Heart right ventricle (tissue), 16 donors: ENCODE measurements around the gene ATG10. TPM values are rescaled to one million over a fixed set of nuclear protein-coding genes. Genes with fewer than 3 reads are reported as not detected.

Experiments
- ATAC-seq, 8 donors: fragments of 200-7000 bp; cut with Tn5 transposase; one replicate each; pipeline ENCODE4 v1.9.1; 2020; ENCODE audit warnings: mild to moderate bottlenecking in 8 of 8, moderate library complexity in 8 of 8, moderate number of reproducible peaks in 1 of 8
- DNase-seq, 2 donors: peaks; one replicate each; pipeline ENCODE4 v3.0.0-alpha.2; 2020
- H3K27ac ChIP-seq, 10 donors: fragments of 200-600 bp; sonication (generic) in 2 of 10; one replicate each; pipeline versions ENCODE4 v1.5.0 to v1.8.0; 2020 to 2022; ENCODE audit warnings: mild to moderate bottlenecking in 3 of 10
- H3K27me3 ChIP-seq, 7 donors: fragments of 200-600 bp; one replicate each; pipeline ENCODE4 v1.8.0; 2021 to 2022; ENCODE audit warnings: mild to moderate bottlenecking in 2 of 7
- H3K36me3 ChIP-seq, 9 donors: fragments of 200-600 bp; sonication (generic) in 1 of 9; one replicate each; pipeline versions ENCODE4 v1.5.0 to v1.8.0; 2020 to 2022; ENCODE audit warnings: mild to moderate bottlenecking in 2 of 9
- H3K4me1 ChIP-seq, 9 donors: fragments of 200-600 bp; sonication (generic) in 1 of 9; one replicate each; pipeline versions ENCODE4 v1.5.0 to v1.8.0; 2020 to 2022; ENCODE audit warnings: mild to moderate bottlenecking in 4 of 9
- H3K4me3 ChIP-seq, 10 donors: fragments of 200-600 bp; sonication (generic) in 2 of 10; one replicate each; pipeline versions ENCODE4 v1.5.0 to v1.8.0; 2020 to 2022; ENCODE audit warnings: mild to moderate bottlenecking in 7 of 10, moderate library complexity in 2 of 10
- H3K9me3 ChIP-seq, 11 donors: fragments of 200-600 bp in 10 of 11; sonication (generic) in 2 of 11; one replicate each; pipeline versions ENCODE4 v1.5.0 to v1.8.0; 2013 to 2022; ENCODE audit warnings: mild to moderate bottlenecking in 2 of 11, control low read depth in 1 of 11, moderate library complexity in 1 of 11
- WGBS, 2 donors: extraction: QIAGEN DNeasy Blood & Tissue Kit; methylation state at CpG; one replicate each; pipeline ENCODE4 v1.1.7; 2013; ENCODE audit warnings: inconsistent platforms in 1 of 2; 5-methylcytosine and 5-hydroxymethylcytosine counted together
- intact Hi-C, 10 donors: fragments of 100-400 bp; cut with DNase I; formaldehyde crosslinking; loops; one replicate each; pipeline versions ENCODE4 v1.11.1 to v1.14.2; 2022
- polyA plus RNA-seq, 2 donors: library from polyadenylated mRNA; stranded (reverse); fragments of 200-250 nt; gene quantifications; one replicate each; pipeline ENCODE4 v1.2.3, GENCODE V29; 2013
- total RNA-seq, 10 donors: library from RNA; stranded (reverse); fragmentation: NEBNext Ultra II Directional in 3 of 10; extraction: Animal tissue kit (Norgen Biotek cat#: 25700) in 3 of 10; gene quantifications; one replicate each; pipeline versions ENCODE4 v1.2.1 to v1.2.4, GENCODE V29; 2021 to 2023
- TF ChIP-seq, protein P1 (sequence below), 9 donors: fragments of 200-600 bp; sonication (generic) in 2 of 9; IDR thresholded peaks; one replicate each; pipeline versions ENCODE4 v1.5.0 to v1.8.0; 2021 to 2022; ENCODE audit warnings: antibody characterized with exemption in 9 of 9, mild to moderate bottlenecking in 5 of 9, moderate library complexity in 1 of 9
- donor health status: Arrhythmogenic right ventricular cardiomyopathy.
- donor health status: ischemic (EF 13 %, LVEDD 7.1; RV severe dilation, severe dysfunction).
- donor health status: healthy with polysubstance abuse.
- donor health status: DM: no; HTN: yes; CAD: no.
- donor health status: DM: no; HTN: no; CAD: no.
- donor health status: ischemic (EF 25% LVEDD 6.9; RV normal size, moderate dysfunction).
- donor health status: ischemic (EF 25% LVEDD 5.7; RV mildly dilated, moderate dysfunction).
- donor health status: healthy.
- donor health status: DM: yes; HTN: yes; CAD: no.
- donor health status: Ischemic cardiomyopathy.
- donor health status: ischemic (EF 35%, LVEDD 5.7; RV mildly dilated, moderate dysfunction).
- donor health status: nonischemic (EF 11% LVEDD 7.7; RV severe dilation, severe dysfunction).
- donor health status: DM: yes; HTN: yes; CAD: no.
- donor health status: PGD.
- donor health status: ischemic (EF 29% LVEDD 5.4; RV normal size, mild dysfunction).
- donor health status: nonischemic (EF 23%, LVEDD 6.1; RV moderate dilation, normal function).

The ATG10 gene
- total and polyA plus RNA-seq, 12 donors, result 4.6 to 8.0 (median 6.3) TPM

DNA sequence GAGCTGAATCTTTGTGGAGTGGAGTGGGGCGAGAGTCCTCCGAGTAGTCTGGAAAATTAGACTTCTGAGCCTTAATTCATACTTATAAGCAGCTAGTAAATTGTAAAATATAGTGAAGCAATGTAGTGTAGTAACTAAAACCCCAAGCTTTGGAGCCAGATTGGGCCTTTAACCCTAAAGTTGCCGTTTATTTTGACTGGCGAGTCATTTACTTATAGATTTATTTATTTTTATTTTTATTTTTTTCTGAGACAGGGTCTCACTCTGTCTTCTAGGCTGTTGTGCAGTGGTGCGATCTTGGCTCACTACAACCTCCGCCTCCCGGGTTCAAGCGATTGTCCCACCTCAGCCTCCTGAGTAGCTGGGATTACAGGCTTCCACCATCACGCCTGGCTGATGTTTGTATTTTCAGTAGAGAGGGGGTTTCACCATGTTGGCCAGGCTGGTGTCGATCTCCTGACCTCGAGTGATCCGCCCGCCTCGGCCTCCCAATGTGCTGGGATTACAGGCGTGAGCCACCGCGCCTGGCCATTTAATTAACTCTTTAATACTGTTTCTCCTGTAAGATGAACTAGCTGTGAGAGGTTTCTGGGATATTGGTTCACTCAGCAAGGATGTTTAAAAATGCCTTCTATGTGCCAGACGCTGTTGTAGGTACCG, 307.0 kb downstream of the ATG10 start:
- Histone ChIP-seq H3K4me1 (peaks cover 0 to 27% (median 14%) of the 10 kb centered on the region in 9 donors), H3K27ac (peak overlapping the region; percentile 63 to 94 (median 86)), H3K27me3 (no peaks in the 10 kb centered on the region), H3K36me3 (peaks cover 0 to 33% (median 15%) of the 10 kb centered on the region in 9 donors), H3K4me3 (peak overlapping the region; percentile 75 to 95 (median 83)), H3K9me3 (no peaks in the 10 kb centered on the region)
- 25 to 35% methylated on average over 19 of the region's 19 CpGs for whole genome bisulfite sequencing, 2 donors
- TF ChIP-seq, protein P1, sequence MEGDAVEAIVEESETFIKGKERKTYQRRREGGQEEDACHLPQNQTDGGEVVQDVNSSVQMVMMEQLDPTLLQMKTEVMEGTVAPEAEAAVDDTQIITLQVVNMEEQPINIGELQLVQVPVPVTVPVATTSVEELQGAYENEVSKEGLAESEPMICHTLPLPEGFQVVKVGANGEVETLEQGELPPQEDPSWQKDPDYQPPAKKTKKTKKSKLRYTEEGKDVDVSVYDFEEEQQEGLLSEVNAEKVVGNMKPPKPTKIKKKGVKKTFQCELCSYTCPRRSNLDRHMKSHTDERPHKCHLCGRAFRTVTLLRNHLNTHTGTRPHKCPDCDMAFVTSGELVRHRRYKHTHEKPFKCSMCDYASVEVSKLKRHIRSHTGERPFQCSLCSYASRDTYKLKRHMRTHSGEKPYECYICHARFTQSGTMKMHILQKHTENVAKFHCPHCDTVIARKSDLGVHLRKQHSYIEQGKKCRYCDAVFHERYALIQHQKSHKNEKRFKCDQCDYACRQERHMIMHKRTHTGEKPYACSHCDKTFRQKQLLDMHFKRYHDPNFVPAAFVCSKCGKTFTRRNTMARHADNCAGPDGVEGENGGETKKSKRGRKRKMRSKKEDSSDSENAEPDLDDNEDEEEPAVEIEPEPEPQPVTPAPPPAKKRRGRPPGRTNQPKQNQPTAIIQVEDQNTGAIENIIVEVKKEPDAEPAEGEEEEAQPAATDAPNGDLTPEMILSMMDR (IDR thresholded peaks at IDR 0.05), result no peak
- DNase-seq, result no peak
- no peak for ATAC-seq
- intact Hi-C loops, result no loop called here

DNA sequence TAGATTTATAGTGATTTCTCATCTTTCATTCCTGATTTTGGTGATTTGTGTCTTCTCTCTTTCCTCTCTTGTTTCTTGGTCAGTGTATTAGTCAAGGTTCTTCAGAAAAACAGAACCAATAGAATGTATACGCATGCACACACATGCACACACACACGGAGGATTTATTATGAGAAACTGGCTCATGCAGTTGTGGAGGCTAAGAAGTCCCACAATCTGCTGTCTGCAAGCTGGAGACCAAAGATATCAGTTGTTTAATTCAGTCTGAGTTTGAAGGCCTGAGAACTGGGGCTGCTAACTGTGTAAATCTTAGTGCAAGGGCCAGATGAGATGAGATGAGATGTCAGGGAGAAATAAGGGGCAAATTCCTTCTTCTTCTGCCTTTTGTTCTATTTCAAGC, 312.1 kb downstream of the ATG10 start:
- Histone ChIP-seq H3K27ac (no peak overlapping the region), H3K36me3 (no peaks in the 10 kb centered on the region), H3K4me1 (peaks cover 0 to 9% (median 4%) of the 10 kb centered on the region in 9 donors), H3K27me3 (no peaks in the 10 kb centered on the region), H3K4me3 (no peak overlapping the region), H3K9me3 (no peaks in the 10 kb centered on the region)
- TF ChIP-seq, protein P1 (IDR thresholded peaks at IDR 0.05), result no peak
- 92% methylated on average over 2 of the region's 2 CpGs for WGBS, 2 donors
- ATAC-seq (no peak), DNase-seq (no peak)
- intact Hi-C loops, result no loop called here

DNA sequence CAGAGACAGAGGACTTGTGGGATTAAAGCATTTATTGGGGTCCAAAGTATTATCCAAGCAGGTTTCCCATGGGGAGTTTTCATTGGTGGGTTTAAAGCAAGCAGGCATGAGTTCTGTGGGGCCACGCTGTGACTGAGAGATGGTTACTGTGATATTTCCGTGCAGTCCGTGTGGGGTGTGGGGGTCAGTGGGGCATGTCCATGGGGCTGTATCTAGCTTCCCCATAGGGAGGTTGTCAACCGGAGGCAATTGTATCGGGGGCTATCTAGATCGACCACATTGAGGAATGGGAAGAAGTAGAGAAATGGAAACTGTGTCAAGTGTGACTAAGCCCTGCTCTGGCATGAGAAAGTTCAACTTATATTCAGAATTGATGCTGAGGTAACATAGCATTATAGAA, 313.4 kb downstream of the ATG10 start:
- no peak overlapping the region for H3K27ac ChIP-seq
- no peaks in the 10 kb centered on the region for H3K27me3 ChIP-seq
- no peak overlapping the region for H3K4me3 ChIP-seq
- intact Hi-C loops, result no loop called here
- H3K4me1 ChIP-seq, result peaks cover 0 to 3% (median 0%) of the 10 kb centered on the region in 9 donors
- WGBS, 2 donors, result 95% methylated on average over 6 of the region's 6 CpGs
- no peaks in the 10 kb centered on the region for H3K9me3 ChIP-seq
- no peak for DNase-seq
- no peaks in the 10 kb centered on the region for H3K36me3 ChIP-seq
- TF ChIP-seq, protein P1 (IDR thresholded peaks at IDR 0.05), result no peak
- peak in 1 of 8 donors; percentile 49 for ATAC-seq

DNA sequence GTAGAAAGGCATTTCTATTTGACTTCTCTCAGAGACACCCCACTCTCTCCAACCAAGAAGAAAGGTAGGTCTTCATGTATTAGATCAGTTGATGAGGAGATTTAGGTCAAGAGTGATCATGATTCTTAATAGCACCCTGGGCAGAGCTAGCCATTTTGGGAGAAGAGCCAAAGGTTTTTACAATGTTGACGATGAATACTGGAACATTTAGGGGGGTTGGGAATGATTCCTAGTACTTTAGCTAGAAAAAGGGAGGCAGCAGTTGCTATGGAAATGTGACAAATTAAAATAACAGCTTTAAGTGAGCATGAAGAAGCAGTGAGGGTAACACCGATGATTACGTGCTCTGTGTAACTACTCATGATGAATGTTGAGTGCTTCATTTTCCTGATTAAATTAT, 315.8 kb downstream of the ATG10 start:
- no peak overlapping the region for H3K27ac ChIP-seq
- no peaks in the 10 kb centered on the region for H3K27me3 ChIP-seq
- no peaks in the 10 kb centered on the region for H3K9me3 ChIP-seq
- 86 to 89% methylated on average over 3 of the region's 3 CpGs for WGBS, 2 donors
- no peaks in the 10 kb centered on the region for H3K36me3 ChIP-seq
- TF ChIP-seq, protein P1 (IDR thresholded peaks at IDR 0.05), result no peak
- intact Hi-C loops, result no loop called here
- no peak overlapping the region for H3K4me3 ChIP-seq
- no peak for DNase-seq
- peaks cover 0 to 11% (median 0%) of the 10 kb centered on the region in 9 donors for H3K4me1 ChIP-seq
- no peak for ATAC-seq
